HepG2 (cell line): ENCODE data around the gene WDR31. TPM values are rescaled to one million over a fixed set of nuclear protein-coding genes. Genes with fewer than 3 reads are reported as not detected.

Experiments used
- CBX2 ChIP-seq, 2 experiments: fragments of 200-600 bp in 1 of 2; sonication (generic); formaldehyde crosslinking in 1 of 2; IDR thresholded peaks; 2 replicates each; pipeline versions ENCODE4 v1.7.0 to v1.8.1; 2018 to 2022; ENCODE audit warnings: low read depth in 2 of 2, low read length in 1 of 2, mild to moderate bottlenecking in 1 of 2, missing genetic modification reagents in 1 of 2
- EED ChIP-seq: sonication (generic); formaldehyde crosslinking; IDR thresholded peaks from 2 replicates; pipeline ENCODE4 v1.5.0; 2020; ENCODE audit warnings: mild to moderate bottlenecking, missing genetic modification reagents
- MED13 ChIP-seq: sonication (generic); formaldehyde crosslinking; IDR thresholded peaks from 2 replicates; pipeline ENCODE4 v1.5.0; 2020; ENCODE audit warnings: missing genetic modification reagents
- RARA ChIP-seq: IDR thresholded peaks from 2 replicates; pipeline ENCODE4 v1.6.1; 2016; ENCODE audit warnings: missing genetic modification reagents, missing compliant biosample characterization
- SYNCRIP ChIP-seq: fragments of 200-400 bp; formaldehyde crosslinking; IDR thresholded peaks from 2 replicates; pipeline ENCODE4 v1.6.1; 2018; ENCODE audit warnings: mild to moderate bottlenecking, low read depth, low read length; ENCODE audit not compliant: insufficient read depth
- ZBTB38 ChIP-seq: sonication (generic); formaldehyde crosslinking; IDR thresholded peaks from 2 replicates; pipeline ENCODE4 v1.5.1; 2020; ENCODE audit warnings: mild to moderate bottlenecking, missing genetic modification reagents
- ZMYM4 ChIP-seq: sonication (generic); formaldehyde crosslinking; IDR thresholded peaks from 2 replicates; pipeline ENCODE4 v1.8.1; 2023; ENCODE audit warnings: mild to moderate bottlenecking, missing genetic modification reagents
- ZNF382 ChIP-seq: sonication (generic); formaldehyde crosslinking; IDR thresholded peaks from 2 replicates; pipeline ENCODE4 v1.5.0; 2020; ENCODE audit warnings: missing genetic modification reagents, mild to moderate bottlenecking, borderline replicate concordance
- ZNF460 ChIP-seq: sonication (generic); formaldehyde crosslinking; IDR thresholded peaks from 2 replicates; pipeline ENCODE4 v1.5.1; 2020; ENCODE audit warnings: missing genetic modification reagents, mild to moderate bottlenecking, borderline replicate concordance
- polyA plus RNA-seq, 8 experiments: library from polyadenylated mRNA; depleted of rRNA in 3 of 8; stranded (reverse) in 7 of 8; unstranded in 1 of 8; fragments of >200 nt; fragmentation: Illumina TruSeq in 4 of 8; extraction: Trizol in 4 of 8; gene quantifications; 2 replicates each; pipeline versions ENCODE4 v1.2.1 to v1.2.3, GENCODE V29; 2011 to 2016; ENCODE audit warnings: low read depth in 4 of 8, missing spikeins in 1 of 8, mixed read lengths in 1 of 8; ENCODE audit not compliant: insufficient read depth in 1 of 8
- total RNA-seq, 5 experiments: library from RNA; depleted of rRNA; stranded (reverse); fragments of >200 nt; fragmentation: Illumina TruSeq; extraction: Trizol; gene quantifications; 2 replicates each; pipeline ENCODE4 v1.2.3, GENCODE V29; 2016; ENCODE audit warnings: low read depth in 1 of 5
- TF ChIP-seq, protein P1 (sequence below): sonication (generic); formaldehyde crosslinking; IDR thresholded peaks from 2 replicates; pipeline ENCODE4 v1.8.0; 2022; ENCODE audit warnings: low read depth, missing genetic modification reagents
- TF ChIP-seq, protein P2 (sequence below): sonication (generic); formaldehyde crosslinking; IDR thresholded peaks from 2 replicates; pipeline ENCODE4 v1.4.0; 2020; ENCODE audit warnings: low read depth, mild to moderate bottlenecking, missing genetic modification reagents
- TF ChIP-seq, protein P3 (sequence below): sonication (generic); formaldehyde crosslinking; IDR thresholded peaks from 2 replicates; pipeline ENCODE4 v1.4.0; 2020; ENCODE audit warnings: missing genetic modification reagents
- TF ChIP-seq, protein P4 (sequence below): sonication (generic); formaldehyde crosslinking; IDR thresholded peaks from 2 replicates; pipeline ENCODE4 v1.4.0; 2020; ENCODE audit warnings: missing genetic modification reagents

The WDR31 gene
- total and polyA plus RNA-seq, 2 of the 13 experiments (the other 11 are each of a cell fraction or from before 2014, with no cell fraction given): 0.33 to 1.7 TPM

DNA sequence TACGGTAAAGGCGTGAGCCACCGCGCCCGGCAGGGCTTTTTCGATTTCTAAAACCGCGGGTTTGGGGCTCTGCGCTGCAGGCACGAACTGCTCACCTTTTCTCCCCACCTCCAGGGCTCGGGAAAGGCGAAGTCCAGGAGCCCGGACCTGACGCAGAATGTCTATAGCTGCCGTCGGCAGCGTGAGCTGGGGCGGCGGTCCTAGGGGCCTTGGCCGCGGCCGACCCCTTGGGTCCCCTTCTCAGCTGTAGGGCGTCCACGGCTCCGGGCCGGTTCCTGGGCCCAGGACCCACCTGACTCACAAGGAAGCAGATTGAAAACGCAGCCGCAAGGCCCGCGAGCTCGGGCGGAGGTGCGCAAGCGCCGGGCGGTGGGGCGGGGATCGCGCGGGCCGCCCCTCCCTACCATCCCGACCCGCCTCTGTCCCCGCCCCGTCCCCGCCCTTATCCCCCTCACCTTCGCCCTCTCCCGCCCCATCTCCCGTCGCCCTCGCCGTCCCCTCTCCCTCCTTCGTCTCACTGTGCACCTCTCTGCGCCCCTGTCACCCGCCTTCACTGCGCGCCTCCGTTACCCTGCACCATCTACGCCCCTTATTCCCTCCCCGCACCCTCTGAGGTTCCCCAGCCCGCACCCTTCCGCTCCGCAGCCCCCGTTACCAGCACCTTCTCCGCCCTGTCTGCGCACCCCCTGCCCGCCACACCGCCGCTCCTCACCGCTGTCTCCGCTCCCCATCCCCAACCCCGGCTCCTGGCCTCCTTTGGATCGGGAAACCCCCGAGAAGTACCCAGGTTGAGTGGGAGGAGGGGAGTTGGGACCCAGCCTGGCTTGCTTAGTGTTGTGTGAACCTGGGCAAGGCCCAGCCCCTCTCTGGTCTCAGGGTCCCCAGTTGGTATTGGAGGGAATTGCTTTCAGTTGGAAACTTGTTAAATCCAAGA is 36.8 kb upstream of the WDR31 start, which contains the start of gene HDHD3 (continued):
- TF ChIP-seq, protein P1, sequence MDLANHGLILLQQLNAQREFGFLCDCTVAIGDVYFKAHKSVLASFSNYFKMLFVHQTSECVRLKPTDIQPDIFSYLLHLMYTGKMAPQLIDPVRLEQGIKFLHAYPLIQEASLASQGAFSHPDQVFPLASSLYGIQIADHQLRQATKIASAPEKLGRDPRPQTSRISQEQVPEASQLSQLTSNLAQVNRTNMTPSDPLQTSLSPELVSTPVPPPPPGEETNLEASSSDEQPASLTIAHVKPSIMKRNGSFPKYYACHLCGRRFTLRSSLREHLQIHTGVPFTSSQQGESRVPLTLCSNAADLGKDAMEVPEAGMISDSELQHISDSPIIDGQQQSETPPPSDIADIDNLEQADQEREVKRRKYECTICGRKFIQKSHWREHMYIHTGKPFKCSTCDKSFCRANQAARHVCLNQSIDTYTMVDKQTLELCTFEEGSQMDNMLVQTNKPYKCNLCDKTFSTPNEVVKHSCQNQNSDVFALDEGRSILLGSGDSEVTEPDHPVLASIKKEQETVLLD (CRISPR knock-in tag): no peak; the same call in 1 of the 2 replicates
- TF ChIP-seq SYNCRIP (no peak), ZNF382 (CRISPR knock-in tag) (no peak), MED13 (CRISPR knock-in tag) (peak; percentile 36; the same call in 1 of the 2 replicates), CBX2 (IDR thresholded peaks at IDR 0.05; ENCODE audit: low read depth, low read length) (no peak), CBX2 (CRISPR knock-in tag; IDR thresholded peaks at IDR 0.05; ENCODE audit: low read depth) (no peak), ZNF460 (CRISPR knock-in tag) (no peak), RARA (CRISPR knock-in tag) (peak; percentile 21; the same call in 1 of the 2 replicates), ZMYM4 (CRISPR knock-in tag) (peak; percentile 36), ZBTB38 (peak; percentile 25; the same call in 1 of the 2 replicates), EED (CRISPR knock-in tag) (no peak)
- TF ChIP-seq, protein P2, sequence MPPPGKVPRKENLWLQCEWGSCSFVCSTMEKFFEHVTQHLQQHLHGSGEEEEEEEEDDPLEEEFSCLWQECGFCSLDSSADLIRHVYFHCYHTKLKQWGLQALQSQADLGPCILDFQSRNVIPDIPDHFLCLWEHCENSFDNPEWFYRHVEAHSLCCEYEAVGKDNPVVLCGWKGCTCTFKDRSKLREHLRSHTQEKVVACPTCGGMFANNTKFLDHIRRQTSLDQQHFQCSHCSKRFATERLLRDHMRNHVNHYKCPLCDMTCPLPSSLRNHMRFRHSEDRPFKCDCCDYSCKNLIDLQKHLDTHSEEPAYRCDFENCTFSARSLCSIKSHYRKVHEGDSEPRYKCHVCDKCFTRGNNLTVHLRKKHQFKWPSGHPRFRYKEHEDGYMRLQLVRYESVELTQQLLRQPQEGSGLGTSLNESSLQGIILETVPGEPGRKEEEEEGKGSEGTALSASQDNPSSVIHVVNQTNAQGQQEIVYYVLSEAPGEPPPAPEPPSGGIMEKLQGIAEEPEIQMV (CRISPR knock-in tag): peak; percentile 67; the same call in 1 of the 2 replicates
- TF ChIP-seq, protein P3, sequence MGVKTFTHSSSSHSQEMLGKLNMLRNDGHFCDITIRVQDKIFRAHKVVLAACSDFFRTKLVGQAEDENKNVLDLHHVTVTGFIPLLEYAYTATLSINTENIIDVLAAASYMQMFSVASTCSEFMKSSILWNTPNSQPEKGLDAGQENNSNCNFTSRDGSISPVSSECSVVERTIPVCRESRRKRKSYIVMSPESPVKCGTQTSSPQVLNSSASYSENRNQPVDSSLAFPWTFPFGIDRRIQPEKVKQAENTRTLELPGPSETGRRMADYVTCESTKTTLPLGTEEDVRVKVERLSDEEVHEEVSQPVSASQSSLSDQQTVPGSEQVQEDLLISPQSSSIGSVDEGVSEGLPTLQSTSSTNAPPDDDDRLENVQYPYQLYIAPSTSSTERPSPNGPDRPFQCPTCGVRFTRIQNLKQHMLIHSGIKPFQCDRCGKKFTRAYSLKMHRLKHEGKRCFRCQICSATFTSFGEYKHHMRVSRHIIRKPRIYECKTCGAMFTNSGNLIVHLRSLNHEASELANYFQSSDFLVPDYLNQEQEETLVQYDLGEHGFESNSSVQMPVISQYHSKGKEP: peak; percentile 24; the same call in 1 of the 2 replicates
- TF ChIP-seq, protein P4, sequence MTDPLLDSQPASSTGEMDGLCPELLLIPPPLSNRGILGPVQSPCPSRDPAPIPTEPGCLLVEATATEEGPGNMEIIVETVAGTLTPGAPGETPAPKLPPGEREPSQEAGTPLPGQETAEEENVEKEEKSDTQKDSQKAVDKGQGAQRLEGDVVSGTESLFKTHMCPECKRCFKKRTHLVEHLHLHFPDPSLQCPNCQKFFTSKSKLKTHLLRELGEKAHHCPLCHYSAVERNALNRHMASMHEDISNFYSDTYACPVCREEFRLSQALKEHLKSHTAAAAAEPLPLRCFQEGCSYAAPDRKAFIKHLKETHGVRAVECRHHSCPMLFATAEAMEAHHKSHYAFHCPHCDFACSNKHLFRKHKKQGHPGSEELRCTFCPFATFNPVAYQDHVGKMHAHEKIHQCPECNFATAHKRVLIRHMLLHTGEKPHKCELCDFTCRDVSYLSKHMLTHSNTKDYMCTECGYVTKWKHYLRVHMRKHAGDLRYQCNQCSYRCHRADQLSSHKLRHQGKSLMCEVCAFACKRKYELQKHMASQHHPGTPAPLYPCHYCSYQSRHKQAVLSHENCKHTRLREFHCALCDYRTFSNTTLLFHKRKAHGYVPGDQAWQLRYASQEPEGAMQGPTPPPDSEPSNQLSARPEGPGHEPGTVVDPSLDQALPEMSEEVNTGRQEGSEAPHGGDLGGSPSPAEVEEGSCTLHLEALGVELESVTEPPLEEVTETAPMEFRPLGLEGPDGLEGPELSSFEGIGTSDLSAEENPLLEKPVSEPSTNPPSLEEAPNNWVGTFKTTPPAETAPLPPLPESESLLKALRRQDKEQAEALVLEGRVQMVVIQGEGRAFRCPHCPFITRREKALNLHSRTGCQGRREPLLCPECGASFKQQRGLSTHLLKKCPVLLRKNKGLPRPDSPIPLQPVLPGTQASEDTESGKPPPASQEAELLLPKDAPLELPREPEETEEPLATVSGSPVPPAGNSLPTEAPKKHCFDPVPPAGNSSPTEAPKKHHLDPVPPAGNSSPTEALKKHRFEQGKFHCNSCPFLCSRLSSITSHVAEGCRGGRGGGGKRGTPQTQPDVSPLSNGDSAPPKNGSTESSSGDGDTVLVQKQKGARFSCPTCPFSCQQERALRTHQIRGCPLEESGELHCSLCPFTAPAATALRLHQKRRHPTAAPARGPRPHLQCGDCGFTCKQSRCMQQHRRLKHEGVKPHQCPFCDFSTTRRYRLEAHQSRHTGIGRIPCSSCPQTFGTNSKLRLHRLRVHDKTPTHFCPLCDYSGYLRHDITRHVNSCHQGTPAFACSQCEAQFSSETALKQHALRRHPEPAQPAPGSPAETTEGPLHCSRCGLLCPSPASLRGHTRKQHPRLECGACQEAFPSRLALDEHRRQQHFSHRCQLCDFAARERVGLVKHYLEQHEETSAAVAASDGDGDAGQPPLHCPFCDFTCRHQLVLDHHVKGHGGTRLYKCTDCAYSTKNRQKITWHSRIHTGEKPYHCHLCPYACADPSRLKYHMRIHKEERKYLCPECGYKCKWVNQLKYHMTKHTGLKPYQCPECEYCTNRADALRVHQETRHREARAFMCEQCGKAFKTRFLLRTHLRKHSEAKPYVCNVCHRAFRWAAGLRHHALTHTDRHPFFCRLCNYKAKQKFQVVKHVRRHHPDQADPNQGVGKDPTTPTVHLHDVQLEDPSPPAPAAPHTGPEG: peak; percentile 13; the same call in 1 of the 2 replicates
